ENCODE data around the gene C2orf72. TPM values are rescaled to one million over a fixed set of nuclear protein-coding genes. Genes with fewer than 3 reads are reported as not detected.

C2orf72 gene
- total and polyA plus RNA-seq, 2 donors (not counting 3 experiments of a cell fraction or from before 2014, with no cell fraction given), result 0.01 to 0.11 TPM

GRCh38 chr2:230989731-230990130 is 47.6 kb upstream of the C2orf72 start:
- FAIRE-seq, result no peak
- TF ChIP-seq POLR2AphosphoS5 (IDR thresholded peaks at IDR 0.05; ENCODE audit: insufficient read depth, low read depth, low read length) (no peak), CTCF (IDR thresholded peaks at IDR 0.05; ENCODE audit: extremely low read depth in 1 of 2, insufficient read depth in 1 of 2, low read depth in 1 of 2, low read length in 2 of 2) (no peak), GATA2 (IDR thresholded peaks at IDR 0.05; ENCODE audit: insufficient read depth, insufficient read length, low read depth, low read length) (no peak), MYC (IDR thresholded peaks at IDR 0.05; ENCODE audit: low read depth, low read length) (no peak), JUN (IDR thresholded peaks at IDR 0.05; ENCODE audit: borderline replicate concordance, insufficient read depth, insufficient read length, low read depth) (no peak), FOS (IDR thresholded peaks at IDR 0.05; ENCODE audit: borderline replicate concordance, insufficient read depth, low read length) (no peak), EZH2 (IDR thresholded peaks at IDR 0.05; ENCODE audit: borderline replicate concordance, low read depth, low read length, severe bottlenecking) (no peak)

More at GRCh38 chr2:230989731-230990130, 47.6 kb upstream of the C2orf72 start:
- Histone ChIP-seq H2AFZ (ENCODE audit: low read depth, low read length) (no peak overlapping the region), H3K27ac (ENCODE audit: insufficient read depth, low read depth, low read length) (no peak overlapping the region), H3K9me3 (replicated peaks; ENCODE audit: control insufficient read depth, insufficient read depth, low read length) (no peaks in the 10 kb centered on the region), H3K4me3 (replicated peaks in 1 of 3; ENCODE audit: insufficient read depth in 1 of 3, low read depth in 1 of 3, low read length in 3 of 3) (no peak overlapping the region), H3K4me2 (ENCODE audit: insufficient read depth, low read length) (no peak overlapping the region), H3K36me3 (ENCODE audit: control insufficient read depth in 2 of 2, extremely low read depth in 1 of 2, insufficient read depth in 2 of 2, low read length in 2 of 2) (no peaks in the 10 kb centered on the region), H3K9me1 (replicated peaks; ENCODE audit: control insufficient read depth, extremely low read depth, insufficient read depth, low read length) (no peaks in the 10 kb centered on the region), H3K79me2 (ENCODE audit: control insufficient read depth, insufficient read depth, low read length) (no peaks in the 10 kb centered on the region), H3K4me1 (ENCODE audit: control insufficient read depth, extremely low read depth, insufficient read depth, low read length) (peaks cover 4% of the 10 kb centered on the region), H3K27me3 (ENCODE audit: control insufficient read depth in 2 of 2, insufficient read depth in 2 of 2, low read length in 2 of 2) (peaks cover 9 to 21% of the 10 kb centered on the region in 2 experiments), H4K20me1 (replicated peaks; ENCODE audit: control insufficient read depth, extremely low read depth, insufficient read depth, low read length) (no peaks in the 10 kb centered on the region), H3K9ac (replicated peaks; ENCODE audit: extremely low read depth, insufficient read depth, low read length) (no peak overlapping the region)
- ChIA-PET CTCF (interaction anchor here (3.9 to 9.4 kb wide), 2 partner anchors 142 to 164 kb away, joined by 46 to 287 read pairs; no protein-coding TSS in a partner anchor), POLR2A (no interaction called here)
- dilution Hi-C loops (cut with MboI; ENCODE audit: extremely low pct_ligation_motif_present, low sequenced_read_pairs), result no loop called here
- intact Hi-C loops (cut with micrococcal nuclease), result no loop called here
- no peak for DNase-seq (ENCODE audit: low read depth, low spot score)
- BruUV-seq (replicated peaks), result no TSS peak

Data from endothelial cell of umbilical vein (primary cell).